Measurements from ENCODE around the gene SYNM.

DNA sequence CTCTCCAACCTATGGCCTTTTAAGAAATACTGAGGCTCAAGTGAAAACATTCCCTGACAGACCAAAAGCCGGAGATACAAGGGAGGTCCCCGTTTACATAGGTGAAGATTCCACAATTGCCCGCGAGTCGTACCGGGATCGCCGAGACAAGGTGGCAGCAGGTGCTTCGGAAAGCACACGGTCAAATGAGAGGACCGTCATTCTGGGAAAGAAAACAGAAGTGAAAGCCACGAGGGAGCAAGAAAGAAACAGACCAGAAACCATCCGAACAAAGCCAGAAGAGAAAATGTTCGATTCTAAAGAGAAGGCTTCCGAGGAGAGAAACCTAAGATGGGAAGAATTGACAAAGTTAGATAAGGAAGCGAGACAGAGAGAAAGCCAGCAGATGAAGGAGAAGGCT, 24.8 kb downstream of the SYNM start:
- TF ChIP-seq, protein P1, sequence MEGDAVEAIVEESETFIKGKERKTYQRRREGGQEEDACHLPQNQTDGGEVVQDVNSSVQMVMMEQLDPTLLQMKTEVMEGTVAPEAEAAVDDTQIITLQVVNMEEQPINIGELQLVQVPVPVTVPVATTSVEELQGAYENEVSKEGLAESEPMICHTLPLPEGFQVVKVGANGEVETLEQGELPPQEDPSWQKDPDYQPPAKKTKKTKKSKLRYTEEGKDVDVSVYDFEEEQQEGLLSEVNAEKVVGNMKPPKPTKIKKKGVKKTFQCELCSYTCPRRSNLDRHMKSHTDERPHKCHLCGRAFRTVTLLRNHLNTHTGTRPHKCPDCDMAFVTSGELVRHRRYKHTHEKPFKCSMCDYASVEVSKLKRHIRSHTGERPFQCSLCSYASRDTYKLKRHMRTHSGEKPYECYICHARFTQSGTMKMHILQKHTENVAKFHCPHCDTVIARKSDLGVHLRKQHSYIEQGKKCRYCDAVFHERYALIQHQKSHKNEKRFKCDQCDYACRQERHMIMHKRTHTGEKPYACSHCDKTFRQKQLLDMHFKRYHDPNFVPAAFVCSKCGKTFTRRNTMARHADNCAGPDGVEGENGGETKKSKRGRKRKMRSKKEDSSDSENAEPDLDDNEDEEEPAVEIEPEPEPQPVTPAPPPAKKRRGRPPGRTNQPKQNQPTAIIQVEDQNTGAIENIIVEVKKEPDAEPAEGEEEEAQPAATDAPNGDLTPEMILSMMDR (IDR thresholded peaks at IDR 0.05): no peak
- TF ChIP-seq POLR2A (IDR thresholded peaks at IDR 0.05; ENCODE audit: low read depth): no peak
